PFSK-1 (cell line): ENCODE measurements around the gene KLHL36.

Experiments
- FOXP2 ChIP-seq: optimal IDR thresholded peaks from 2 replicates; pipeline ENCODE3; 2011; ENCODE audit warnings: borderline replicate concordance, control low read depth, inconsistent platforms; ENCODE audit not compliant: insufficient read depth; ENCODE audit errors: extremely low read length, extremely low read depth
- POLR2AphosphoS5 ChIP-seq: IDR thresholded peaks from 2 replicates; pipeline ENCODE4 v1.6.1; 2012; ENCODE audit warnings: low read depth, mild to moderate bottlenecking, control low read depth, low read length, moderate library complexity
- SIN3A ChIP-seq: IDR thresholded peaks from 2 replicates; pipeline ENCODE4 v1.6.1; 2012; ENCODE audit warnings: mild to moderate bottlenecking, low read length, moderate library complexity, borderline replicate concordance; ENCODE audit not compliant: insufficient read depth
- TAF1 ChIP-seq: IDR thresholded peaks from 2 replicates; pipeline ENCODE4 v1.6.1; 2012; ENCODE audit warnings: low read length, control low read depth, borderline replicate concordance; ENCODE audit not compliant: insufficient read depth
- TF ChIP-seq, protein P1 (sequence below), 2 experiments: IDR thresholded peaks; 2 replicates each; pipeline versions ENCODE4 v1.6.1 to v1.8.0; 2011 to 2012; ENCODE audit warnings: low read depth in 2 of 2, low read length in 2 of 2, control low read depth in 1 of 2, inconsistent platforms in 1 of 2, mild to moderate bottlenecking in 1 of 2, moderate library complexity in 1 of 2; ENCODE audit not compliant: insufficient read depth in 1 of 2

DNA sequence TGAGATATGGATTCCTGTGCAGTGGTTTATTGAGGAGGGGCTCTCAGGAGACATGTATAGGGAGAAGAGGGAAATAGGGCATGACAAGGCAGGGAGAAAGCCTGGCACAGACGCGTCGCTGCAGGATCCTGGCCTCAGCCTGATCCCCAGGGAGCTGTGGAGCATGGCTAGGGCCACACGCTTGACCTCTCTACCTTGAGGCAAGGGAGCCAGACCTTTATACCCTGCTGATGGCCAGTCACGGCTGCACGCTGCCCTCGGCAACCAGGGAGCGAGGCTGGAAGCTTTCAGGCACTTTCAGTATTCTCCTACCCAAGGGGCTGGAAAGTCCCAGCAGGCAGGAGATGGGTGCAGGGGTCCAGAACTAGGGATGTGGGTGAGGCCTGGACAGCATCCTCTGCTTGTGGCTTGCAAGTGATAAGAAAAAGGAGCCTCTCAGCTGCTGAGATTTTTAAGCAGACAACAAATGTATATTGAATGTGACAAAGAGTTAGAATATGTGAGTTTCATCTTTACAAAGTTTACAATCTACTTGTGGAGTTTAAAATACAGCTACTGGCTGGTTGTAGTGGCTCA is 10.0 kb upstream of the KLHL36 start:
- TF ChIP-seq POLR2AphosphoS5 (no peak), SIN3A (no peak), TAF1 (no peak), FOXP2 (no peak)
- TF ChIP-seq, protein P1, sequence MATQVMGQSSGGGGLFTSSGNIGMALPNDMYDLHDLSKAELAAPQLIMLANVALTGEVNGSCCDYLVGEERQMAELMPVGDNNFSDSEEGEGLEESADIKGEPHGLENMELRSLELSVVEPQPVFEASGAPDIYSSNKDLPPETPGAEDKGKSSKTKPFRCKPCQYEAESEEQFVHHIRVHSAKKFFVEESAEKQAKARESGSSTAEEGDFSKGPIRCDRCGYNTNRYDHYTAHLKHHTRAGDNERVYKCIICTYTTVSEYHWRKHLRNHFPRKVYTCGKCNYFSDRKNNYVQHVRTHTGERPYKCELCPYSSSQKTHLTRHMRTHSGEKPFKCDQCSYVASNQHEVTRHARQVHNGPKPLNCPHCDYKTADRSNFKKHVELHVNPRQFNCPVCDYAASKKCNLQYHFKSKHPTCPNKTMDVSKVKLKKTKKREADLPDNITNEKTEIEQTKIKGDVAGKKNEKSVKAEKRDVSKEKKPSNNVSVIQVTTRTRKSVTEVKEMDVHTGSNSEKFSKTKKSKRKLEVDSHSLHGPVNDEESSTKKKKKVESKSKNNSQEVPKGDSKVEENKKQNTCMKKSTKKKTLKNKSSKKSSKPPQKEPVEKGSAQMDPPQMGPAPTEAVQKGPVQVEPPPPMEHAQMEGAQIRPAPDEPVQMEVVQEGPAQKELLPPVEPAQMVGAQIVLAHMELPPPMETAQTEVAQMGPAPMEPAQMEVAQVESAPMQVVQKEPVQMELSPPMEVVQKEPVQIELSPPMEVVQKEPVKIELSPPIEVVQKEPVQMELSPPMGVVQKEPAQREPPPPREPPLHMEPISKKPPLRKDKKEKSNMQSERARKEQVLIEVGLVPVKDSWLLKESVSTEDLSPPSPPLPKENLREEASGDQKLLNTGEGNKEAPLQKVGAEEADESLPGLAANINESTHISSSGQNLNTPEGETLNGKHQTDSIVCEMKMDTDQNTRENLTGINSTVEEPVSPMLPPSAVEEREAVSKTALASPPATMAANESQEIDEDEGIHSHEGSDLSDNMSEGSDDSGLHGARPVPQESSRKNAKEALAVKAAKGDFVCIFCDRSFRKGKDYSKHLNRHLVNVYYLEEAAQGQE (IDR thresholded peaks at IDR 0.05; ENCODE audit: insufficient read depth in 1 of 2, low read depth in 2 of 2, low read length in 2 of 2), result no peak
